DMS79 (cell line): ENCODE measurements around the gene CHCHD3.

Experiments
- DNase-seq: peaks from one replicate; lab custom pipeline; 2025; lab: John Stamatoyannopoulos, UW

The CHCHD3 gene

DNA sequence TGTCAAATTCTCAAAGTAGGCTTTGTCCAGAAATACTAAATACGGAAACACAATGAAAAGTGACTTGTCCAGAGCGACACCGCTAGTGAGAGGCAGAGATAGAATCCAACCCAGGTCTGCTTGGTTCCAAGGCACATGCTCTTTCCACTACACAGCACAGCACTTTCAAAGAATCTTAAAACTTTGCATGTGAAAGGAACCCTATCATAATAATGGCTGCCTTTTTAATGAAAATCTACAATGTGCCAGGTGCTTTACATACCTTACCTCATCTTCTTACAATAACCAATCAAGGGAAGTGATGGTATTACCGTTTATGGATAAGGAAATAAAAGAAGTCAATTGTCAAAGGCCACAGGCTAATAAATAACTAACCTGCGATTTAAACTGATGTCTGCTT is 2.6 kb downstream of the CHCHD3 start:
- DNase-seq: no peak

DNA sequence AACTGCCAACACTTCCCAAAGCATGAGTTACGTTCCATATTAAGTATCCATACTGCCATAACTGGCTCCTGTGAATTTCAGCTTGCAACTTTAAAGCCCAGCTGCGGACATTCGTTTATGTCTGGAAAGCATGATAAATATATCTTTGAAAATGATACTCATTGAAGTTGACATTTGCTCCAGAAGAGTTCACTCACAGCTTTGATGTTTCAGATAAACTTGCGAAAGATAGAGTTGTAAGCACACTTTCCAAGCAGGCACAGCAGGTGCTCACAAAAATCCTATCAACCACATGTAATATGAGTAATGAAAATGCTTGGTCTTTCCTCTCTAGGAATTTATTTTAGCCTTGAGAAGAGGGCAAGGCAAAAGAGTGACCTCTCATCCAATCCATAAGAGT is 4.5 kb downstream of the CHCHD3 start:
- DNase-seq: no peak

DNA sequence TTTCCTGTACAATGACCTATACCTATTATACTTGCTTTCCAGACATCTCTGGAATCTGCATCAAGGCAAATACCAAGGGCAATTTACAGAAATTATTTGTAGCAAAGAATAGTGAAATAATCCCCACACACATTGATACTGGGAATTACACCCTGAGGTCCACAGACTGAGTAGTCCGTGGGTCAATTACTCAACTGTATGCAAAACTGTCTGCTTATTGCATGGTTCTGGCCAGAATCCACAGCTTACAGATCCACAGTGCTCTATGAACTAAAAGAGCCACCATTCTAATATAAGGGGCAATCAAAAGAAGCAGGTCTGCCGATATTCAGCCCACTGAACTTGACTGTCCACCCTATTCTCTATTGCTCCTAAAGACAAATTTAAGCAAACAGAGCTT is 5.7 kb downstream of the CHCHD3 start:
- no peak for DNase-seq

DNA sequence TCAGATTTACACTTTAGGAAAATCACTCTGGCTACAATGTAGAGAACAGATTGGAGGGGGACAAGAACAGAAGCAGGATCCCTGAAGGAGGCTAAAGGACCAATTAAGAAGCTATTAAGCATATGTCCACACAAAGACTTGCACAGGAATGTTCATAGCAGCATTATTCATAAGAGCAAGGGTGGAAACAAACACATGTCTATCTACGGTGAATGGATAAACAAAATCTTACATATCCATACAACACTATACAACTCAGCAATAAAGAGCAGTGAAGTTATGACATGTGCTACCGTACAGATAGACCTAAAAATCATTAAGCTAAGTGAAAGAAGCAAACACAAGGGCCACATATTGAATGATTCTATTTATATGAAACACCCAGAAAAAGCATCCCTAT is 10.4 kb downstream of the CHCHD3 start:
- DNase-seq: peak; percentile 3

DNA sequence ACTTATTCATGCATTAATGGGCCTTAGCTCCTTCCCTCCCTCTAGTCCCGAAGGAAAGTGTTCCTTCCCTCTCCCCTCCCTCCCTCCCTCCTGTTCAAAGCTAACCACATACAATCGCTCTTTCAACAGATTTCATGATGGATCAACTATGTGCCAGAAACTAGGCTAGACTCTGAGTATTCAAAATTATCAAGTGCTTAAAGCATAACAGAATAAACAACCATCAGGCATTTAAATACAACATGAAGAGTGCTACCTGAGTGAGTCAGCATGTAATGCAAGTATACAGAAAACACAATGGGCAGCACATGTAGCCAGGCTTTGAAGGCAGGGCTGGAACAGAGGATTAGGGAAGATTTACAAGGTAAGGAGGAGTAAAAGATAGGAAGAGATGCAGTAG is 11.3 kb downstream of the CHCHD3 start:
- peak; percentile 96 for DNase-seq

DNA sequence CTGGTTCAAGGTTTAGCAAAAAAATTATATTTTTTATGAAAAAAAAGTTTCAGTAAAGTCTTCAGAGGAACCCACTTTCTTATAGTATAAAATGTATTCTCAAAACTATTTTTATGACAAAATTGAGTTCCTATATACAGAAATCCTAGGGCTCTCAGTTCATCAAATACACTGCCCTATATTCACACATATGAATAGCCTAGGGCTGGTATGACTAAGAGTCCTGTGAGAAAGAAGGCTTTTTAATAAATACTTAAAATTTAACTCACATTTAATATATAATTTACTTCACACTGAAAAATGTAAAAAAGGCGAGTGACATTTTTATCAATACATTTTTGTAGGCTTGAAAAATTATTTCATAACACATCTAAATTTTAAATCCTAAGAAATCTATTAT is 16.6 kb downstream of the CHCHD3 start:
- no peak for DNase-seq

DNA sequence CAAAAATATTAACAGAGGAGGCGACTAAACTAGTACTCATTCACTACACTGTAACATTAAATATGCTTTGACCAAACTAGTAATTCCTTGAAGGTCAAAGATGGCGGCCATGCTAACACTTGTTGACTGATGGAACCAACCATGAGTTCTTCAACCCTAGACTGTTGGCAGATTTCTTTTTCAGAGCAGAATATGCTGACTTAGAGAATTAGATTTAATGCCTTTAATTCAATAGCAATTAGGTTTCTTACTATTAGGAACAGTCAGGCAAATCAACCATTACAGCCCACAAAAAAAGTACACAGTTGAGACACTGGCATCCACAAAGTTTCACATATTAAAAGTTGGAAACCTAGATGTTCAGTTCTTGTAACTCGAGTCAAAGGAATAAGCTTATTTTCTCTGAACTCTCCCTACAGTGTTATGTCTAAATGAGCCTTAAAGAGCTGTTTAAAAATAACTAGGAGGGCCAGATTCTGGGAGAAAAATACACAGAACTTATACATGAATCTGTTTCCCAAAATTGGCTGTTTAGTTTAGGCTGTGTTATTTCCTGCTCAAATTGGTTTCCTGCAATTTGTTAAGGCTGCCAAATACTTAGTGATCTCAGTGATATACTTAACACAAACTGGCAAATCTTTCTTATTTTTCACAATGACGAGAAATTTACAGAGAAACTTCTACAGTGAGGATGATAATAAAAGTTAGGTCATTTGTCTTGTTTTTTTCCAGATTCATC is 17.6 kb downstream of the CHCHD3 start:
- no peak for DNase-seq

DNA sequence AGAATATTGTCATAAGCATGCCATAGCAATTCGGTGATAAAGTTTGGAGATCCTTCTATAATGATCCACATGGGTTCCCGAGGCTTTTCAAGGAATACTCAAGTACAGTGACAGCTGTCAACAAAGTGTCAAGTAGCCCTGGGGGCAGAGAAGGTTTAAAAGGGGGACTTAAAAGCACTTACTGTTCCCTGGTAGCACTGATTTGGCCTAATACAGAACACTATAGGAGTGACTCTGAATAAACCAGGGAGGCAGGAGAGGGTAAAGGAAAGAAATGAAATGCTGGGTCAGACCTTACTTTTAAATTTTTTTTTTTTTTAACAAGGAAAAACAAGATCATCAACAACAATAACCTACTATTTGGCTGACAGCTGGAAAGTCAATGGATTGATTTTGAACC is 20.1 kb downstream of the CHCHD3 start:
- no peak for DNase-seq

DNA sequence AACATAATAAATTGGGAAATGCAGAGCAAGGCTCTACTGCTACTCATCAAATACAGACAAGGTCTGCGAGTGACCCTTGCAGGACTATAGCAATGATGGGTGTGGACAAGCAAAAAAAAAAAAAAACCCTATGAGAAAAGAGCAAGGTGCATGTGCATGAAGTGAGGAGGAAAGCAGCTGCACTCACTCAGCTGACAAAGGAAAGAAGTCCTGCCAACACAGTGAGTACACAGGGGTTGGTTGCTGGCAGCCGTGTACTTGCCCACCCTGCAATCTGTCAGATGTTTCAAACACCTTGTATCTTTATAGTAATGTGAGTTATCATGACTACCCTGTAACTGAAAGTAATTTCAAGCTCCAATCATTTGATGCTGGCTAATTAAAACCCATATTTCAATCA is 20.5 kb downstream of the CHCHD3 start:
- peak; percentile 58 for DNase-seq

DNA sequence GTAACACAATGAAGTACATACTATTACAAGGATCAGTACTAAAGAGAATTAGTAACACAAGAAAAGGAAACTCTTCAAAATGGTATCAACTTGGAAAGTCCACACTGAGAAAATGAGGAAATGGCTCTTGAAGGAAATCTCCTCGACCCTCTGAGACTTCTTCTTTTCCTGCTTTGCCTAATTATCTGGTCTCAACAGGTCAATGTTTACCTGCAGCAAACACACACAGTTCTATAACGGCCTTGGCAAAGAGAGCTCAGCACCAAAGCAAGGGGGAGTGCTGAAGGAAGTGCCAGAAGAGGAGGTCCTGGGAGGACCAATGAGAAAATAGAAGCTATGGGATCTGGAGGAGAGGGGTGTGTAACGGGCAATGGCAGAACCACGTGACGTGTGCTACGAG is 21.9 kb downstream of the CHCHD3 start:
- no peak for DNase-seq

DNA sequence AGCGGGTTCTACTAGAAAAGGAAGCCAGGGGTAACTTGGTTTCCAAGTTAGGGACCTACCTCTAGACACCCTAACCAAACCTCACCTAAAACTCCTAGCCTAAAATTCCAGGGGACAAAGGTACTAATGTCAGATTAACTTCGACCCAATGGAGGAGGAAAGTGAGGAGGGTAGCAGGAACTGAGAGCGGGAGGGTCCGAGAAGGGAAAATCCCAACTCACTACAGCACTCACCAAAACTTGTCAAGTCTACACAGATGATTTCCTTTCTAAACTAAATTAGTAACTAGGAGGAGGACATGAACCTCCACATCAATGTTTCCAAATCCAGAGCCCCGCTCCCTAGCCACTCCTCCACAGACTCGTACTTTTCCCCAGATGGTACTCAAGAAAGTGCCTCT is 22.6 kb downstream of the CHCHD3 start:
- DNase-seq: no peak

DNA sequence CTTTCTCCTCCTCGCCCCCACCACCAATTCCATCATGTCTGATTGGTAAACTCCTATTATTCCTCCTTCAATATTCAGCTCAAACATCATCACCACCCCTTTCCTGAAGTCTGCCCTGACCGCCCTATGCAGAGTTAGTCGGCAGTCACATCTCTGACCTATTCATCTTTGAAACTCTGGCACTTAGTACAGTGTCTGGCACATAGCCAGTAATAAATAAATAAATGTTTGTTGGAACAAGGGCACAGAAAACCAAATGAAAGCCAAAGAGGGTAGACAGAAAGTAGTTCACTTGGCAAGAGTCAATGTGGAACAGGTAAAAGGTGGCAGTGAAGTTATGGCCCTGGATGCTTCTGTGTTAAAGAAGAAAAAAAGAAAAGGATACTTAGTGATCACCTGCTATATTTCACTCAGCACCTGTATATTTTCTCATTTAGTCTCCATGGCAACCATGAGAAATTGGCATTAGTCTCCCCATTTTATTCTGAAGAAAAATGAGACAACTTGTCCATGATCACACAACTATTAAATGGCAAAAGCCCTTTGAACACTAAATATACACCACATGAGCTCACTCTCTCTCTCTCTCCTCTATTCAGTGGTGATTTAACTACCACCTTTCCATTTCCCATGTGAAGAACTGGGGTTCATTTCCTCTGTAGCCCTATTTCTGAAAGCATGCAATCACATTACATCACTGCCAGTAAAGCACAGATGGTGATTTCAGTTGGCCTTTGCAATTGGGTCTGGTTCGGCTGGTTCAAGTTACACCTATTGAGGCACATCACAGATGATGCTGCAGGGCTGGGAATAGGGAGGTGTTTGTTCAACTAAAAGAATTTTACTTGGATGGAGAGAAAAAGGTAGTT is 25.3 kb downstream of the CHCHD3 start:
- DNase-seq: peak; percentile 41

DNA sequence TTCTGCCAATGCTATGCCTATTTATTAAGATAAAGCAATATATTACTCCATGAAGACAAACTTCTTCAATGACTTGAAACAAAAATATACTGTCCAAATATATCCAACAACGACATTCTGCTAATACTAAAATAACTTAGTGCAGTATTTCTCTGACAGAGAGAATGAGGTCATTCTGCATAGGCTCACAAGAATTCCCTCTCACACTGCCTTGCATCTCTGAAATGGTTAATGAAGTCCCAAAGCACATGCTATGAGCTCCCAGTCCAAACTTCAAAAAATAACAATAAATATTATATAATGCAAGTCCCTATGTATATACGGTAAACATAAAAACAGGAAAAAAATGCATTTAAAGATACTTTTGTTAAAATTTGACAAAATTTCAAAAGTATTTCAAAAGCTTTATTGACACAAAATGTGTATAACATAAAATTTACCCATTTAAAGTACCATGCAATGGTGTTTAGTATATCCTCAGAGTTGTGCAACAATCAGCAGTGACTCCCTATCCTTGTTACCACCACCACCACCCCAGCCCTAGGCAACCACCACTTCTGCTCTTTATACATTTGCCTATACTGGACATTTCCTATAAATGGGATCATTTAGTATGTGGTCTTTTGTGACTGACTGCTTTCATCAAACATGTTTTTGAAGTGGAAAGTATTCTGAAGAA is 27.6 kb downstream of the CHCHD3 start:
- DNase-seq: no peak

DNA sequence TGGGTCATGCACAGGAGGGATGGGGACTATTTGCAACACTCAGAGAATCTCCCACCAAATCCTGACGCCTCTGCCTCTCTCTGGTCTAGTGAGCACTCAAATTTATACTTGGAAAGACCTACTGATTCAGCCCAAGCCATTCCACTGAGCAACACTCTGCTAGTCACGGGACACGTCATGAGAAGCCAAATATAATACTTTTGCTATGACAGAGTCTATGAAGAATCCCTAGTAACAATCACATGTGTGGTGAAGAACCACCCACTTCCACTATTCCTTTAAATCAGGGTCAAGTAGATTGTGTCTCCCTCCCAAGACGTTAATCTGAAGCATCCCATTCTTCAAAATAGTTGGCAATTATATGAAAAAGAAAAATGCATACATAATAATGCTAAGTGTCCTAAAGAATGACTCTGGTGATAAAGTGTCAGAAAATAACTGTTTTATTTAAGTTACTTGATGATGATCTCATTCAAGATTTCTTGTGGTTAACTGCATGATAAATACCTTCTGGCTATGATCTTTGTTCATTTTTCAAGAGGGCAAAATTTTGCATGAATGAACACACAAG is 28.5 kb downstream of the CHCHD3 start:
- DNase-seq: no peak

DNA sequence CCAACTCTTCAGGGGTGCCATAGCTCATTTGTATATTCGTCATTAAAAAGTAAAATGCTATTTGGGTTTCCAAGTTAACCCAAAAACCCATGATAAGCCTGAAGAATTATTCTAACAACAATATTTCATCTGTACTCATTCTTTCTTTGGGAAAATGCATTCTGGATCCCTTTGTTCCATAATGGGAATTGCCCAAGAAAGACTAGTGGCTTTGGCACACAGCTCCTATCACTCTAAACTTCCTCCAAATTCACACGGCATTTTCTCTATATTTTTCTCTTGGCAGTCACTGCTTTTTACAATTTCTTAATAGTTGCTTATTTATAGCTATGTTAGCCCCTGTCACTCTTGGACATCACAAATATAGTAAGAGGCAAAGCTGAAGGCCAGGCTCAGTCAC is 29.1 kb downstream of the CHCHD3 start:
- no peak for DNase-seq

DNA sequence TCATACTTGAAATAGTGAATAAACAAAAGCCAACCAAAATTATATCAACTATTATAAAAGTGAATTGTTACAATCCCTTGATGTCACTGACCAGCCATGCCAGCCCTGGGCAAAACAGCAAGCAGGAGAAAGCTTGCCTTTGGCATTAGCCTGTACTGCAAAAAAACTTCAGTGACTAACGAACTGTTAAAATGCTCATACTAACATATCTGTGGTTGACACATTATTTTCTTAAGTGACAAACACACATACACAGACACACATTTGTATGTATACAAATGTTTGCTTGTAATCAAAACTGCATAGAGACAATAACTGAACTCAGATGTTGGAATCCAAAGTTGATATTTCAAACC is 29.5 kb downstream of the CHCHD3 start:
- no peak for DNase-seq

DNA sequence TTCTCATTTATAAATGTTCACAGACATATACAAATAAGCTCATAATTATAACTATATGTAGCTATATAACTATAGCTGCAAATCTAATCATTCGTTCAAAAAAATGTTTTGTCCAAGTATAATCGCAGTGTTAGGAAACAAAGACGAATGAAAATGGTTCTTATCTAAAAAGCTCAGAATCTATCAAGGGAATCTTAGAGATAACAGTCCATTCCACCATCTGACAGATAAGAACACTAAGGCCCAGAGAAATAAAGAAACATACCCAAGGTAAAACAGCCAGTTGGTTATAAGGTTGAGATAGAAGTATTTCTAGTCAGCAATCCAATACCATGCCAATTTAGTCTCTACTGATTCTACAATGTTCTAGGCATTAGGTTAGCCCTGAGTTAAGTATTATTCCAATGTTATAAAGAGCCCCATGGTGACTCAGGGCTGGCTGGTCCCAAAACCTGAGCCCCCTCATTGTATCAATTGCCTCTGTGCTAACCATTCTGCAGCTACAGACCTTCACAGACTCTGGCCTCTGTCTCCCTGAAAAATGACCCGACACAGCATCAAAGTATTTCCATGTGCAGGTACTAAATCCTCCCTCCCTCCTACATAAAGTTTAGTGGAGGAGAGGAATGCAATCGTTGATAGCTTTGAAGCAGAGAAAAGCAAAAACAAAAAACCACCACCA is 30.0 kb downstream of the CHCHD3 start:
- DNase-seq: no peak

DNA sequence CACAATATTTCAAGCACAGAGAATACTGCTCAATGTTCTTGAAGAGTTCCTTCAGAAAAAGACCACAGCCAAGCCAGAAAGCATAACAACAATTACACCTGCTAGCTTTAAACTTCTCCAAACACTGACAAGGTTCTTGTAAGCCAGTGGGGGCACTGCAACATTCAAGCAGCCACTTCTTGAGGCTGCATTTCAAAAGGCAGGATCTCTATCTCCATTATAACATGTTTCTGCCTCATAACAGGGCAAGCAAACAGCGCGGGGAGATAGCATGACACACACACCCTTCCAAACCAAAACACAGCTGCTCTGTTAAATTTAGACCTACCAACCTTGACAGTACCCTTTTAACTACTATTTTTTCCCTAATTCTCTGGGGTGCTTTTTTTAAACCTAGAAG is 30.8 kb downstream of the CHCHD3 start:
- DNase-seq: peak; percentile 72

DNA sequence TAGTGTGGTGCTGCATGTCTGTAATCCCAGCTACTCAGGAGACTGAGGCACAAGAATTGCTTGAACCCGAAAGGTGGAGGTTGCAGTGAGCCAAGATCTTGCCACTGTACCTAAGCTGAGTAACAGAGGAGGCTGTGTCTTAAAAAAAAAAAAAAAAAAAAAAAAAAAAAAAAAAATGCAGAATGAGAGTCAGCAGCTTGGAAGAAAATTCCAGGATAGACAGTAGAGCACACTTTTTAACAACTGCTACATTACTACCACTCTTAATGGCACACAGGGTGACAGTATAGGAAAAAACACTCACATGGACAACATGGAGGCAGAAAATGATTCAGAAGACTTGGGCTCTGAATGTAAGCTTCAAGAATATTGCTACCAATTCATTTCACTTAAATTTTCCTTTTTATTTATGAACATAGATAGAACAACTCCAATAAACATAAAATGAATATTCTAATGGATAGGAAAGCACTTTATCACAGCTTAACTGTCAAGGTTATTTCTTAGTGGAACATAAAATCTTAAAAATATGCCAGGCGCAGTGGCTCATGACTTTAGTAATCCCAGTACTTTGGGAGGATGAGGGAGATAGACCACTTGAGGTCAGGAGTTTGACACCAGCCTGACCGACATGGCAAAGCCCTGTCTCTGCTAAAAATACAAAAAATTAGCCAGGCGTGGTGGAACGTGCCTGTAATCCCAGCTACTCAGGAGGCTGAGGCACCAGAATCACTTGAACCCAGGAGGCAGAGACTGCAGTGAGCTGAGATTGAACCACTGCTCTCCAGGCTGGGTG is 31.5 kb downstream of the CHCHD3 start:
- no peak for DNase-seq

DNA sequence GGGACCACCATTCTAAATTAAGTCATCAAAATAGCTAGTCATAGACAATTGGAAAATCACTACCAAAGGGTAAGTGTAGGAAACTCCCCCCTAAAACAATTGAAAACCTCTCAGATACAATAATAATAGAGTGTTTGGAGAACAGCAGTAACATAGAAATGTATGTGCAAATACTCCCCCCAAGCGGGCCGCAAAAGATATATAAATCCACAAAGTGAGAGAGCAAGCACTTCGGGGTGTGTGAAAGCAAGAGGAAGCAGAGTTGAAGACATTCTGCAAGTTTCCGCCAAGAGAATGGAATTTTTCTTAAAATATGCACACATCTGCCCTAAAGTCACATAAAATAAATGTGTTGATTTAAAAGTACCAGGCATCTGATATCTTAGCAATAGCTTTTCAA is 33.3 kb downstream of the CHCHD3 start:
- DNase-seq: no peak

DNA sequence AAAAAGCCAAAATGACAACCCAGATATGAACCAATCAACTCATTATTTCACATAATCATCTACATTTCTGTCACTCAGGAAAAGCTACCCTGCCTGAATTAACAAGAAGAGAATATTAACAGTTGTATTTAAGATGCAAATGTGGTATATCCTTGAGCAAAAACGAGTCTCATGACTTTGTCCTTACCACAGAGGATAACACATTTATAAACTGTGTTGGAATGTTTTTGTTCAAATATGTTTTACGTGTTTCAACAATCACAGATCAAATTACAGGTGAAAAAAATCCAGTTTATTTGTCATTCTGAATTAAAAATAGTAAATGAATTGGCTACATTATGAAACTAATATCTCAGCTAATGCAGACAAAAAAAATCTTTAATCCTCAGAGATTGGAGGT is 34.6 kb downstream of the CHCHD3 start:
- DNase-seq: no peak
